ENCODE results near the gene LTB4R2.

DNA sequence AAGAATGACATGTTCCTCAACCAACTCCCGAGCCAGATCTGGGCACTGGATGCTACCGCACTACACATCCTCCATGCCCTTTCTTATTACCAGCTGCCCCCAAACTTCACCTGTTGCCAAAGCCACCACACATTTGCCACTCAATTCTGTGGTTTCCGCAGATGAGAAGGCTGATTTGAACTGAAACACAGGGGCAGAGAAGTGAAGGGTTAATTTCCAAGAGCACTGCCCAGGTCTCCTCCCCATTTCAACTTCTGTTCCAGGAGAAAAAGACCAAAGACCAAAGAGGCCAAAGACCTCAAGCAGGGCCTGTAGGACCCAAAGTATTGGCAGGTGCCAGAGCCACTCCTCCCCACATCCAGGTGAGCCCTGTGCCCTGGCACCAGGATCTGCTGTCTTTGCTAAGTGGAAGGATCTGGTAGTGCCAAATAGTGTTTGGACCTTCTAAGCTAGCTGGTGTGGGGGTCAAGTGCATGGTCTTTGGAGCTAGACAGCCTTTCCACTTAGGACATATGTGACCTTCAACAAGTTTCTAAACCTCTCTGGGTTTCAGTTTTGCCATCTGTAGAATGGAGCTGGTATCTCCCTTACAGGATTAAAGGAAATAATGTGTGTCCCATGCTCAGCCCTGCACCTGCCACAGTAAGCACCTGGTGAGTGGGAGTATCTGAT is 18.4 kb upstream of the LTB4R2 start:
- TF ChIP-seq, protein P1, sequence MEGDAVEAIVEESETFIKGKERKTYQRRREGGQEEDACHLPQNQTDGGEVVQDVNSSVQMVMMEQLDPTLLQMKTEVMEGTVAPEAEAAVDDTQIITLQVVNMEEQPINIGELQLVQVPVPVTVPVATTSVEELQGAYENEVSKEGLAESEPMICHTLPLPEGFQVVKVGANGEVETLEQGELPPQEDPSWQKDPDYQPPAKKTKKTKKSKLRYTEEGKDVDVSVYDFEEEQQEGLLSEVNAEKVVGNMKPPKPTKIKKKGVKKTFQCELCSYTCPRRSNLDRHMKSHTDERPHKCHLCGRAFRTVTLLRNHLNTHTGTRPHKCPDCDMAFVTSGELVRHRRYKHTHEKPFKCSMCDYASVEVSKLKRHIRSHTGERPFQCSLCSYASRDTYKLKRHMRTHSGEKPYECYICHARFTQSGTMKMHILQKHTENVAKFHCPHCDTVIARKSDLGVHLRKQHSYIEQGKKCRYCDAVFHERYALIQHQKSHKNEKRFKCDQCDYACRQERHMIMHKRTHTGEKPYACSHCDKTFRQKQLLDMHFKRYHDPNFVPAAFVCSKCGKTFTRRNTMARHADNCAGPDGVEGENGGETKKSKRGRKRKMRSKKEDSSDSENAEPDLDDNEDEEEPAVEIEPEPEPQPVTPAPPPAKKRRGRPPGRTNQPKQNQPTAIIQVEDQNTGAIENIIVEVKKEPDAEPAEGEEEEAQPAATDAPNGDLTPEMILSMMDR (IDR thresholded peaks at IDR 0.05; ENCODE audit: low read depth, low read length) = no peak
- TF ChIP-seq EZH2phosphoT487 (IDR thresholded peaks at IDR 0.05; ENCODE audit: low read depth) = no peak
